Measurements from ENCODE around the gene AMDHD2. TPM values are rescaled to one million over a fixed set of nuclear protein-coding genes. Genes with fewer than 3 reads are reported as not detected.
"Not testable (repeated sequence)": the region's sequence is repeated elsewhere in the genome, so short reads cannot be mapped to it uniquely, and the experiment has no call there.

Gene AMDHD2
- total RNA-seq, result 30.2 and 36.6 TPM in 2 replicates

- peak; percentile 63 for DNase-seq (ENCODE audit: low read depth, low spot score)
These were observed at the start of gene AMDHD2 for GRCh38 chr16:2520097-2520783. Gene AMDHD2 (plus strand): TSS chr16:2520371. CDS start chr16:2520459, 88 bp downstream.

- DNase-seq (ENCODE audit: low read depth, low spot score), result no peak
These were observed 49.6 kb upstream of the AMDHD2 start for GRCh38 chr16:2470603-2471015.

- DNase-seq (ENCODE audit: low read depth, low spot score), result no peak
These were observed 49.0 kb upstream of the AMDHD2 start, which contains the start of gene NTN3 for GRCh38 chr16:2471016-2471652. Gene NTN3 (plus strand): TSS chr16:2471297. CDS start chr16:2471702, 405 bp downstream.

GRCh38 chr16:2471653-2472487 lies 48.3 kb upstream of the AMDHD2 start:
- no peak for DNase-seq (ENCODE audit: low read depth, low spot score)

- DNase-seq (ENCODE audit: low read depth, low spot score), result no peak
These were observed 47.7 kb upstream of the AMDHD2 start for GRCh38 chr16:2472488-2472864.

- DNase-seq (ENCODE audit: low read depth, low spot score), result no peak
These were observed 47.2 kb upstream of the AMDHD2 start for GRCh38 chr16:2472885-2473445.

- DNase-seq (ENCODE audit: low read depth, low spot score), result no peak
These were observed 46.7 kb upstream of the AMDHD2 start for GRCh38 chr16:2473446-2473926.

GRCh38 chr16:2473999-2474876 lies 45.9 kb upstream of the AMDHD2 start:
- DNase-seq (ENCODE audit: low read depth, low spot score), result no peak

- peak; percentile 11 for DNase-seq (ENCODE audit: low read depth, low spot score)
These were observed 45.2 kb upstream of the AMDHD2 start, which contains the start of gene TBC1D24 for GRCh38 chr16:2474877-2475412. Gene TBC1D24 (plus strand): TSS chr16:2475127. CDS start chr16:2496149, 21,022 bp downstream.

- no peak for DNase-seq (ENCODE audit: low read depth, low spot score)
These were observed 44.5 kb upstream of the AMDHD2 start for GRCh38 chr16:2475413-2476344.

- DNase-seq (ENCODE audit: low read depth, low spot score), result no peak
These were observed 43.8 kb upstream of the AMDHD2 start for GRCh38 chr16:2476345-2476720.

- DNase-seq (ENCODE audit: low read depth, low spot score), result no peak
These were observed 43.4 kb upstream of the AMDHD2 start for GRCh38 chr16:2476741-2477140.

GRCh38 chr16:2477327-2477726 lies 42.8 kb upstream of the AMDHD2 start:
- DNase-seq (ENCODE audit: low read depth, low spot score), result no peak

GRCh38 chr16:2478279-2478678 lies 41.9 kb upstream of the AMDHD2 start:
- DNase-seq (ENCODE audit: low read depth, low spot score), result no peak

GRCh38 chr16:2479996-2480395 lies 40.2 kb upstream of the AMDHD2 start:
- DNase-seq (ENCODE audit: low read depth, low spot score), result not testable (repeated sequence)

GRCh38 chr16:2480948-2481347 lies 39.2 kb upstream of the AMDHD2 start:
- no peak for DNase-seq (ENCODE audit: low read depth, low spot score)

- no peak for DNase-seq (ENCODE audit: low read depth, low spot score)
These were observed 38.5 kb upstream of the AMDHD2 start for GRCh38 chr16:2481676-2482075.

- DNase-seq (ENCODE audit: low read depth, low spot score), result no peak
These were observed 37.9 kb upstream of the AMDHD2 start for GRCh38 chr16:2482249-2482648.
